ENCODE data around the gene EFCAB10. TPM values are rescaled to one million over a fixed set of nuclear protein-coding genes. Genes with fewer than 3 reads are reported as not detected.
A peak's percentile ranks its signal among the peaks of the same experiment; 100 is the strongest.

Gene EFCAB10
- total and polyA plus RNA-seq, 2 of the 13 experiments (the other 11 are each of a cell fraction or from before 2014, with no cell fraction given) = 0.40 TPM; not detected in 1

- TF ChIP-seq ZNF747 (CRISPR knock-in tag; IDR thresholded peaks at IDR 0.05; ENCODE audit: borderline replicate concordance) (peak; percentile 34; the same call in 1 of the 2 replicates), ZNF235 (CRISPR knock-in tag; IDR thresholded peaks at IDR 0.05; ENCODE audit: borderline replicate concordance) (no peak), ZSCAN21 (CRISPR knock-in tag; IDR thresholded peaks at IDR 0.05; ENCODE audit: borderline replicate concordance) (peak; percentile 1; the same call in 1 of the 2 replicates), NFE2L2 (IDR thresholded peaks at IDR 0.05; ENCODE audit: low read length) (no peak), NR2C2 (CRISPR knock-in tag; IDR thresholded peaks at IDR 0.05; ENCODE audit: borderline replicate concordance) (0 out of 2 replicates have a peak, but pooled peaks have one; percentile 30), MIER3 (CRISPR knock-in tag; IDR thresholded peaks at IDR 0.05; ENCODE audit: borderline replicate concordance) (peak; percentile 32; the same call in 1 of the 2 replicates), ZNF800 (CRISPR knock-in tag; IDR thresholded peaks at IDR 0.05) (no peak), CBX2 (IDR thresholded peaks at IDR 0.05; ENCODE audit: low read depth, low read length) (no peak), CBX2 (CRISPR knock-in tag; IDR thresholded peaks at IDR 0.05; ENCODE audit: low read depth) (no peak), ZBTB3 (CRISPR knock-in tag; IDR thresholded peaks at IDR 0.05; ENCODE audit: borderline replicate concordance, low read depth) (no peak), NONO (IDR thresholded peaks at IDR 0.05) (no peak), NONO (CRISPR knock-in tag; conservative IDR thresholded peaks at IDR 0.05) (peak; percentile 76), ISX (CRISPR knock-in tag; conservative IDR thresholded peaks at IDR 0.05) (no peak), MLX (CRISPR knock-in tag; IDR thresholded peaks at IDR 0.05) (0 out of 2 replicates have a peak, but pooled peaks have one; percentile 18), NRL (CRISPR knock-in tag; IDR thresholded peaks at IDR 0.05; ENCODE audit: borderline replicate concordance) (peak; percentile 79), ZNF225 (CRISPR knock-in tag; IDR thresholded peaks at IDR 0.05) (no peak), NKX3-1 (CRISPR knock-in tag; IDR thresholded peaks at IDR 0.05) (peak; percentile 62; the same call in 1 of the 2 replicates), NFRKB (IDR thresholded peaks at IDR 0.05) (no peak), DMAP1 (CRISPR knock-in tag; IDR thresholded peaks at IDR 0.05) (peak; percentile 80), ZNF367 (CRISPR knock-in tag; IDR thresholded peaks at IDR 0.05; ENCODE audit: borderline replicate concordance) (no peak; the same call in 1 of the 2 replicates), TRIM24 (CRISPR knock-in tag; IDR thresholded peaks at IDR 0.05) (no peak), SMAD1 (CRISPR knock-in tag; IDR thresholded peaks at IDR 0.05; ENCODE audit: borderline replicate concordance, low read depth) (peak; percentile 50; the same call in 1 of the 2 replicates), TBP (CRISPR knock-in tag; IDR thresholded peaks at IDR 0.05) (no peak), HNF1B (CRISPR knock-in tag; IDR thresholded peaks at IDR 0.05) (no peak)
- TF ChIP-seq, protein P1, sequence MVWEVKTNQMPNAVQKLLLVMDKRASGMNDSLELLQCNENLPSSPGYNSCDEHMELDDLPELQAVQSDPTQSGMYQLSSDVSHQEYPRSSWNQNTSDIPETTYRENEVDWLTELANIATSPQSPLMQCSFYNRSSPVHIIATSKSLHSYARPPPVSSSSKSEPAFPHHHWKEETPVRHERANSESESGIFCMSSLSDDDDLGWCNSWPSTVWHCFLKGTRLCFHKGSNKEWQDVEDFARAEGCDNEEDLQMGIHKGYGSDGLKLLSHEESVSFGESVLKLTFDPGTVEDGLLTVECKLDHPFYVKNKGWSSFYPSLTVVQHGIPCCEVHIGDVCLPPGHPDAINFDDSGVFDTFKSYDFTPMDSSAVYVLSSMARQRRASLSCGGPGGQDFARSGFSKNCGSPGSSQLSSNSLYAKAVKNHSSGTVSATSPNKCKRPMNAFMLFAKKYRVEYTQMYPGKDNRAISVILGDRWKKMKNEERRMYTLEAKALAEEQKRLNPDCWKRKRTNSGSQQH (CRISPR knock-in tag; IDR thresholded peaks at IDR 0.05; ENCODE audit: low read depth) = no peak
Observed at GRCh38 chr7:105521027-105521716, 60.1 kb downstream of the EFCAB10 start (continued).
